ENCODE data around the gene STX18.
A peak's percentile ranks its signal among the peaks of the same experiment; 100 is the strongest.
"Not testable (repeated sequence)": the region's sequence is repeated elsewhere in the genome, so short reads cannot be mapped to it uniquely, and the experiment has no call there.

Gene STX18

DNA sequence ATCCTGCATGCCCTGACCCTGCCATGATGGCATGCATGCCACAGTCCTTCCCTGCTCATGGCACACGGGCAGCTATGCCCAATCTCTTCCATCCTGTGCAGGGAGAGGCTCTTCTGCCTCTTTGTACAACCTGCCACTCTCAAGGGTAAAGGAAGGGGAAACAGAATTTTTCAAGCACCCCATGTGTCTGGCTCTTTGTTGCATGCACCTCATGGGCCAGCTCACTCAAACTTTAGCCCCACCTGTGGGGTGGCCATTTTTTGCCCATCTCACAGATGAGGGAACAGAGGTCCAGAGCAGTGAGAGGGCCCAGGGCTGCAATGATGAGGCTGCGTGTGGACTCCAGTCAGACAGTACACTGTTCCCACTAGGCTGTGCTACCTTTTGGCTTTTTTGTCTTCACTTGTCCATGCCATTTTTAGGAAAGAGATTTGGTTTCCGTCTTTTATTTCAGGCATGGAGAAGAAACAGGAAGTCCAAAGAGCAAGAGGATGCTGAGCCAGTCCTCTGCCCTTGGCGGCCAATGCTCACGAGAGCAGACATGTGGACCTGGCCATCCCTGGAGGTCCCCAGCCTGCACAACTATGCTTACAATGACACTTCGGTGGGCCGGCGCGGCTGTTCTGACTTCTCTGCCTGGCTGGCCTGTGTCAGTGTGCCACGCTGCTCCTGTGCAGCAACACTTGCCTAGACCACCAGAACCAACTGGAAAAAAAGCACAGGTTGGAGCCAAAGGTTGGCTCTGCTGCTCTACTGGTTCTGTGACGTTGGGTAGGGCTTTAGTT is 109.3 kb downstream of the STX18 start:
- no peak for DNase-seq

DNA sequence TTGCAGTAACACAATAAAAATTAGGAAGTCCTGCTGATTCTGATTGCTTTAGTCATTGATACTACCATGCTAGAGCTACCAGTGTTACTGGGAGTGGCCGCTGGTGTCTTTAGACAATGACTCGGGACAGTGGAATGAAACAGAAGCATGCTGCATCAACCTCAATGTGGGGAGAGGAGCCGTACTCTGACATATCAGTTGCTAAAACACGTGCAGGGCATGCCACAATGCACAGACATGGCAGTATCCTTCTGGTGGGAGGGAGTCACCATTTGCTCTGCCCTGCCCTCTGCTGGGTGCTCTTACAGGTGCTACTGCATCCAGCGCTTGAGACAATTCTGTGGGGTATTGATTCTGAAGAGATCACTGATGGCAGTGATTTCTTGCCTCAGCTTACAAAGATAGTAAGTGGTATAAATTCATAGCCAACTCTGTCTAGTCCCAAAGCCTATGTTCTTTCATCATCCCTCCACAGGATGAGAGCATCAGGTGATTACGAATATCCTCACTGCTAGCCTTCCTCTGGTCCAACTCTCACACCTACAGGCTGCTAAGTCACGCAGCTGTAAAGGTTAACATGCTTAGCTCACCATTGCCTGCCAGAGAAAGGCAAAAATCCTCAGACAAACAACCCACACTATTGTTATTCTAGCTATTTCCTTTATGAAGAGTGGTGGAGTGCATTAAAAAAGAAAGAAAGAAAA is 111.2 kb downstream of the STX18 start:
- DNase-seq, result peak; percentile 71

DNA sequence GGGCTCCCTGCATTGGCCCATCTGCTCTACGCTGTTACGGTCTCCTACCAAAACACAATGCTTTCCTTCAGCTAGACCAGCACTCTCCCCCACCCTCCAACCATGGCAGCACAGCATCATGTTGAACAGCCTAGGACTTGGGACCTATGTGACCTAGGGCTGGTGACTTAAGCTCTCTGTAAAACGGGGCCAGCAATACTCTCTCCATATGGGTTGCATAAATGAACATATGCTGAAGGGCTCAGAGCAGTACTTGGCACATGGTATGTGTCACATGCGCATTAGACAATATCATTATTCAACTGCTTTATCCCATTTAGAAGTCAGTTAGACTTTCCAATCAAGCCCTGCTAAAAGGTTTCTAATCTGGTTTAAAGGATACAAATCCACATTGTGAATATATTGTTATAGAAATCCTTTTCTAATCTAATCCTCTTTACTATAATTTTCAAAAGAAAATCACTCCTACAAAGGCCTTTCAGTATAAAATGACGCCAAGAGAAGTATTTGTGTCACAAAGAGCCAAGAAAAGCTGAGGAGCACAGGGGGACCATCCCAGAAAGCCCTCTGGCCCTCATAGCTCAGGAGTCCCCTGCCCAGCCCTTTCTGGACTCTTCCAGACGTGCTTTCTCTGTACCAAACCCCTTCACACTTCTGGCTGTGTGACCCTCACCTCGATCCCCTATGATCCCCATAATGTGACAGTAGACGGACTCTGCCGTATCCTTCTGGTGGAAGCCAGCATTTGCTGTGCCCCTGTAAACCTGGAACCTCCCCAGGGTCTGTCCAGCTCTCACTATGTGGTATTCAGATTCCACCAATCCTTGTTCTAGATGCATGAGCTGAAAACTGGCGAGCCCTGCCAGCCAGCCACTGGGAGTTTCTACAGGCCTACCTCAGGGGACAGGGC is 112.6 kb downstream of the STX18 start:
- no peak for DNase-seq

DNA sequence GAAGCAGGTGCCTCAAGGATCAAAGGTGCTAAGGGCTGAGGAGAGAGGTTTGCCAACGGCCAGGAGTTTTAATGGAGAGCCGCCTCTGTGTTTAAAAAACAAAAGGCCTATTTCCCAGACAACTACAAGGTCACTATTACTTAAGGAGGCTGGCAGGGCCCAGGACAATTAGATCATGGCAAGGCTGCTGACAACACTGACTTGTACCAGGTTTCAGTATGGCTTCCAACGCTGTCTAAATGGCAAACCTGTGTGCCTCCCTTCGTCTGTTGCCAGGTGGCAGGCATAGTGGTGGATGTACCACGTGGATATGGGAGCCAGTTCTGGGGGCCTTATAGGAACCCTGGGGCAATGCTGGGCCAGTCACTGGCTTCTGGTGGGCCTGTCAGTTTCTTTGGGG is 114.0 kb downstream of the STX18 start:
- DNase-seq, result no peak

DNA sequence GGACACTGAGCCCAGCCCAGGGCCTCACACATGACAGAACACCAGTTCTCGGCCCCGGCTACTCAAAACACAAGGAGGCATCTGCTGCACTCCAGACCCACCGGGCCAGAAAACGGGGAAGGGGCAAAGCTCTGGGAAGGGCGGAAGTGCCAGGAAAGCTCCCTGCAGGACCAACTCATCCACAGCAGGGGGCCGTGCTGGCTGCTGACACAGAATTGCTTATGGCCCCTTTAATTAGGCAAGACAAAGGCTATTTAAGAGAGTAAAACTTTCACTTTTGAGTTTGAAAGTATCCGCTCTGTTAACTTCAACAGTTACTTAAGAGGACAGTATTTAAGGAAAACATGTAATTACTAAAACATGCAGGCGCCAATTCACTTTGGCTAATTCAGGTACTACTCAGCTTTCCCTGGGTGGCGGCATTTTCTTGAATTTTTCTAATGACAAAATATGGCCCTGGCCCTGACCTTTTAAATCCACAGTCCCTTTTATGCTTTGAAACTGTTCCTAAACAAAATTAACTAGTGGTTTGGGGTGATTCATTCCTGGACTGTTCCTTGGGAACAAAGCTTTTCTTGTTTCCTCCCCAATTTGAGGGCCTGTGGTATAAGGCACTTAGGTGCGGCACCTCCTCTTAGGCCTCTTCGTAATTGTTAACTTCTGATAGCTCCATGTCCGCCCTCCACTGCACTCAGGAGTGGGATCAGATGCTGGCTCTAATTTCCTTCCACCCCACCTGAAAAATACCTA is 114.6 kb downstream of the STX18 start:
- DNase-seq, result peak; percentile 48

DNA sequence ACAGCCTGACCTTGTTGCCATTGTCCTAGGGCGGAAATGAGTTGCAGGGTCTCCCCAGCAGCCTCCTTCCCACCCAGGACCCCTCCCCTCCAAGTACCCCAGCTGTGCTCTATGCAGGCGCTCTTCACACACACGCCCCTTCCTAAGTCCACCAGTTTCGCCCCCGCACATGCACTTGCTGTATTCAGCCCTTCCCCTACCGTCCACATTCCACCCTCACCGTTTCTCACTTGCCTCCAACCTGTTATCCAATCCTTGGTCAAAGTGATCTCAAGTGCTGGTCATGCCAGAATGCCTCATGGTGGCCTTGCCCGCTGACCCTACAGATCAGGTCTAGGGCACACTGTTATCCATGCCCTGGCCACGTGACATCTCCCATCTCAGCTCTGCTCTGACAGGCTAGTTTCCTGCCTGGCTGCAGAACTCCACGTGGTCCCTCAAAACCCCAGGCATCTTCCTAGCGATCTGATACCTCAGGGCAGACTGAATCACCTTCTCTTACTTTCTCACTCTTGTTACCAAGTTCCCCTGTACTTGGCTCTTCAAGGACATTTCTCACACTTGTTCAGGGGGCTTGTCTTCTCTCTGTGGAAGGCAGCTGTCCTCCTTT is 115.2 kb downstream of the STX18 start:
- DNase-seq, result peak; percentile 37

DNA sequence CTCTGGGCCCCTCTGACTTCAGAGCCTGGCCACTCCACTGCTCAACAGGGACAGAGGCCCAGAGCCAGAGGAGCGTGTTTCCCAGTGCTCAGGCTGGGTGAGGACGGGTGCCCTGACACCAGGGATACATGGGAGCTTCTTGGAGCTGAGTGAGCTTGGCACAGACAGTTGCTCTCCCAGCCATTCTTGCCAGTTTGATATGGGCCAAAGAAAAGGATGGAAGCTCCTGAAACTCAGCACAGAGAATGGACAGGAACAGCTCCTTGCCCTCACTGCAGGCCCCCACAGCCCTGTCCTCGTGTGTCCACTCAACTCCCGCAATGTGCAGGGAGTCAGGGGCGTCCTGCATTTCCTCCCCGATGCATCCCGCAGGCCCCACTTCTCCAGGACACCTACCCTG is 116.2 kb downstream of the STX18 start:
- peak; percentile 42 for DNase-seq

DNA sequence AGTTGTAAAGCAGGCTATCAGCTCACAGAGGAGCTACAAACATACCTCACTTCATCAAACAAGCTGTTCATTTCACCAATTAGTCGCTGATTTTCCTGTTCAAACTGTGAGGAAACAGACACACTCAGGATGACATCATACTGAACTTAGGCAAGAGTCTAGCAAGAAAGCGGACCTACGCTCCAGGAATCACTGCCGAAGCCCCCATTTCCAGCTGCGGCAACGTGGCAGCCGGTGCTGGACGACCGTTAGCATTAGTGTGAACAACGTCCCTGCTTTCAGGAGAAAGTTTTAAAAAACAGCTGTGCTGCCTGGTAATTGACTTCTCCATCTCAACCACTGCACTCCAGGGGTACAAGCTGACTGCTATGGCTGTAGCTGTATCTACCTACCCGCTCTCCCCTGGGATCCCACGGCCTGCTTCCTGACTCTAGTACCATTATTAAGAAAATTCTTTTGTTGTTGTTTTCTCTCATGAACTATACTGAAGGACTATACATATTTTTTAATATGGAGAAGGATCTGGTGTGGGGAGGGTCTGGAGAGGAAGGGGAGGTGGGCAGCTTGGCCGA is 116.6 kb downstream of the STX18 start:
- DNase-seq, result peak; percentile 37

DNA sequence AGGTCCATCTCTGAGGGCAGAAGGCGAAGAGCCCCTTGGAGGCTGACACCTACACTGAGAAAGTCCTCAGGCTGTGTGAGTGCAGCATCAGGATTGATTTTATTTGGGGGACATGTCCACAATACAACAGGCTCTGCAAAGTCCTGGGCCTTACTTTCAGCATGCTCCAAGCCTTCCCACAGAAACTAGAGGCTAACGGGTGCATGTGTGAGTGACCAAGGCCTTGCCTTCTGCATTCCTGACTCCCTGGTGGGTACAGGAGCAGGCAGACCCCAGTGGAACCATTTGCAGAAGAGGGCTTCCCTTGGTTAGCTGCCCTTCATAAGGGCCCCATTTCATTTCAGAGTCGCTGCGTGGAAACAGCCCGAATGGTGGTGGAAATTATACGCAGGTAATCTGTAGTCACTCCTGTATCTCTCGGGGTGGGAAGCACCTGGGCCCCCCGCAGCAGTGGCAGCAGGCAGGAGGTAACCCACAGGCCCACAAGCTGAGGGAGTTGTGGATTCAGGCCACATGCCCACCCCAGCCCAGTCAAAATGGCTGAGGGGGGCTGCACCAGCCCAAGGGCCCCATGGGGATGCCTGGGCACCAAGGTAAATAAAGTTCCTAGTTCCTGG is 117.2 kb downstream of the STX18 start:
- peak; percentile 26 for DNase-seq

DNA sequence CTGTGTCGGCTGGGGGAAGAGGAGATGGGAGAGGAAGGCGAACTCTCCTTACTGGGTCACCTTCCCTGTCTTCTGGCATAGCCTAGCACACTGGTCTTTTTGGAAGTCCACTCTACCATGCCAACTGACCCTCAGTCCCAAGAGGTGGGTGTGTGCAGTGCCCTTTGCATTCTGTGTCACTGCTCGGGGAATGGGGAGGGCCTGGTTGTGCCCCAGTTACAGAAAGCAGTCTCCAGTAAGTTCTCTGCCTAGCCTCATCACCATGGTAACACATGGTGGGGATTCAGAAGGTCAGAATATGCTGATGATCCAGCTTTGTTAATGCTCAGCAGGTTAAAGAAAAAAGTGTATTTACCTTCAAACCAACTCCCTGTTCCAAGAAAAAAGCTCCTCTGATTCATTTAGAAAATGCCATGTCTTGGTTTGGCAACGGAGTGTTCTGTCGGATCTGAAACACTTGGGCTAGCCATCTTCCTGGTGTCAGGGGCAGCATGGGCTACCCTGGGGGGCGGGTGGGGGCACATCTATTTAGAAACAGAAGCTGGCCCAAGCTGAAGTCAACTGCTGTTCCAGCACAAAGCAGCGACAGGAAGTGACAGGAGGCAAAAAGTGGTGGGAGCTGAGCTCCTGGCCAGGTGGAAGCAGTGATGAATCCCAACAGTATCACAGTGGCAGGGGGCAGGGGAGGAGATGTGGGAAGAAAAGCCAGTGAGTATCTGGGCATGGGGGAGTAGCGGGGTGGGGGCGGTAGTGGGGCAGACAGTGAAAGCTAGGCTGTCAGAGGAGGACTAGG is 117.9 kb downstream of the STX18 start:
- DNase-seq, result peak; percentile 21

DNA sequence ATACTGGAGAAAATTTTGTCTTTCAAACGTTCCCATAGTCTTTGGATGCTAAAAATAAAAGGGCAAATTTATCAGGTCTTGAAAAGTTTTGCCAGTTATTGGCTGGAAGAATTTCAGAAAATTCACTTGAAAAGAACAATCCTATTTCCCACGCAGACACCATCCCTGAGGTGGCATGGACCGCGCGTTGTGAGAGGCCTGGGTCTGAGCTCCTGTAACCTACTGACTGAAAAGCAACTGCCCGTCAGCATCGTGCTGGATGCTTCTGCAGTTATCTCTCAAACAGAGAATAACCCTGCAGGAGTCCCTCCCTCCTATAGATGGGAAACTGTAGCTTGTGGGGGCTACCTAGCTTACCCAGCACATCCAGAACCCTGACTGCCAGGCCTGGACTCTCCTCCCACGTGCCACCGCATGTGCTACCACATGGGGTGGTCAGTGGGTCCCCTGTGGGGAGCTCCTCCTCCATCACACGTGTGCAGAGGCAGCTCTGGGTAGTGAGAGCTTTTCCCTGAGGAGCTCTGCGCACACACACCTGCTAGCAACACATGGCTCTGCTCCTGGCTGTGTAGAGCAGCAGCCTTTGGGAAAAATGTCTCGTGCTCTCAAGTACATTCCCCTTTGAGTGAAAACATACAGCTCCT is 118.9 kb downstream of the STX18 start:
- DNase-seq, result no peak

DNA sequence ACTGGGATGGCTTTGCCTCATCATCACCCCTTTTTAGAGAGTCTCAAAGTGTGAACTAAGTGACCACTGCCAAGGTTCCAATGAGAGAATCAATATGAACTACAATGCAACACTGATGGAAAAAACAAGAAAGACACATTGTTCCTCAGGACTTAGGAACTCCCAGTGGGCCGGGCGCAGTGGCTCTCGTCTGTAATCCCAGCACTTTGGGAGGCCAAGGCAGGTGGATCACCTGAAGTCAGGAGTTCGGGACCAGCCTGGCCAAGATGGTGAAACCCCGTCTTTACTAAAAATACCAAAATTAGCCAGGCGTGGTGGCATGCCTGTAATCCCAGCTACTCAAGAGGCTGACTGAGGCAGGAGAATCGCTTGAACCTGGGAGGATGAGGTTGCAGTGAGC is 119.7 kb downstream of the STX18 start:
- not testable (repeated sequence) for DNase-seq

DNA sequence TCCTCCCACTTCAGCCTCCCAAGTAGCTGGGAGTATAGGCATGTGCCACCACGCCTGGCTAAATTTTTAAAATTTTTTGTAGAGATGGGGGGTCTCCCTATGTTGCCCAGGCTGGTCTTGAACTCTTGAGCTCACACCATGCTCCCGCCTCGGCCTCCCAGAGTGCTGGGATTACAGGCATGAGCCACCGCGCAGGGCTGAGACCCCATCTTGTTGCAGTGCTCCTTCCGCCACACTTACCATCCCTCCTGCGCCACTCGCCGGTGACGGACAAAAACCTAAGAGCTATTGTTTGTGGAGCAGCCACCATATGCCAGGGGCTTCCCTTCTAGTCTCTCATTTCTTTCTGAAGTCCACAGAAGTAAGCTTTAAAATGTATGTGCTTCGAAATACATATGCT is 120.5 kb downstream of the STX18 start:
- peak; percentile 17 for DNase-seq

DNA sequence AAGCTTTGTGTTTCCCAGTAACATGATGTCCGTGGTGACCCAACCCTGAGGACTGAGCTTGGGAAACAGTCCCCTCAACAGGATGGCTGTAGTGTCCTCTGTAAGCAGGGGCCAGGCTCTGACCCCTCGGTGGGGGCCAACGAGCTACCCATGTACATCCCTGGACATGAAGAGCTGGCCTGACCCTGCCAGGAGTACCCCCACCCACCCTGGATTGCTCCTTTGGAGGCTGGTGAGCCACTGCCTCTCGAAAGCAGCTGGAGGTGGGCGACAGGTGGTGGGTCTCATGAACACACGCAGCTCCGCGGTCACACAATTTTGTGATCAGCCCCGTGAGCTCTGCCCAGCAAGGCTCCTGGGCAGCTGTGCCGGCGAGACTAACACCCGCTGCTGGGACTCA is 121.4 kb downstream of the STX18 start:
- DNase-seq, result peak; percentile 46

DNA sequence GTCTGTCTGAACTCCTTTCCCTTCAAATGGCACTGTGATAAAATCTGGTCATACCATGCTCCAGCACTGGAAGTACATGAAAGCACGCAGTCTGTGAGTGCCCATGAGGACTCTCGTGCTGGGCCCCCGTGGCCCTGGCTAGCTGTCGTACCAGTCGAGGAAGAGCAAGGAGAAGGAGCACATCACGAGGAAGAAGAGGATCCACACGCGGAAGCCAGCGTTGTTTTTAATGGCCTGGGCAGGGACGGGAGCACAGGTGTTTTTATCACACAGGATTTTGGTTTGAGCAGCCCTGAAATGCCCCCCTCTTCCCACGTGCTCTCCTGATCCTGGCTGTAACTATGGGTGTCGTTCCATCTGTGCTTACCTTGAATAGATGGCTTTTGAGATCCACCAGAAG is 122.0 kb downstream of the STX18 start:
- DNase-seq, result no peak

DNA sequence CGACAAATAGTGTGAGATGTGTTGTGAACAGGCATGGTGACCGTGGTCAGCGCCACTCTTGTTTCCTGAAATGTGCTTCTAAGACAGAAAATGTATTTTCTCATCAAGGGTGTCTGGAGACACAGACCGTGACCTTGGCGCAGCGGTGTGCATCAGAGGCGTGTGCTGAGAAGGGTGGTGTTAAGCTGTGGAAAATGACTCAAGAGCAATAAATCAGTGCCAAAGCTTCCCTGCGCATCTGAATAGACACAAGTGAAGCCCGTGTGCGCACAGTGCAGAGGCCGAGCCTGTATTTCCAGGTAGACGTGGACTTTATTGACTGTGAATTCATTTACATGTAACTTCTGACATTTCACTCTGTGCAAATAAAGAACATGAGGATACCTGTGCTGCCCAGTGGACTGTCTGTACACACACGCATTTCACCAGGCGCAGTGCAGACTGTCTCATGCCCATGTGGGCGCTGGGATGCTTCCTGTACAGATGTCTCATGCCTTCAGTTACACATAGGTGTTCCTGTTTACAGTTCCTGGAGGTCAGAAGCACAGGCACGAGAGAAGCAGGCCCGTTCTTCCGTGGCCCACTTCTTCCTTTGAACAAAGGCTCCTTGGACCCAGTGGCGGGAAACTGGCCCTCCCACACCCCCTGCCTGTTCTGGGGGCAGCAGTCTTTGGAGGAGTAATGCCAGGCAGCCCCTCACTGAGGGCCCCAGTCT is 123.0 kb downstream of the STX18 start:
- no peak for DNase-seq

DNA sequence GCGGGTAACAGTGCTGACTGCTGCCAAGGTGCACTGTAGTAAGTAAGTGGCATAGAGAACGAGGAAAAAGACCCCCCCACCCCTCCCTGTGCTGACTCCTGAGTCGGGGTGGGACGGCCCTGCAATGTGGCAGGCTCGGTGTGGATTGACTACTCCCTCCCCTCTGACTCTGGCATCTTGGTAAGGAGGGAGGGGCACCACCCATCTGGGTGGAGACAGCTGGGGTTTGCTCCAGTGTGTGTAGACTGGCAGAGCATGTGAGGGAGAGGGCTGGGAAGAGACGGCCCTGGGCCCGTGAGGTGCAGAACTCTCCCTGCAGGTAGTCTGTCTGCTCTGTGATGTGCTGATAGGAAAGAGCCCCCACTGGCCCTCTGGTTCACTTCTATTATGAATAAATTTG is 124.0 kb downstream of the STX18 start:
- DNase-seq, result no peak

DNA sequence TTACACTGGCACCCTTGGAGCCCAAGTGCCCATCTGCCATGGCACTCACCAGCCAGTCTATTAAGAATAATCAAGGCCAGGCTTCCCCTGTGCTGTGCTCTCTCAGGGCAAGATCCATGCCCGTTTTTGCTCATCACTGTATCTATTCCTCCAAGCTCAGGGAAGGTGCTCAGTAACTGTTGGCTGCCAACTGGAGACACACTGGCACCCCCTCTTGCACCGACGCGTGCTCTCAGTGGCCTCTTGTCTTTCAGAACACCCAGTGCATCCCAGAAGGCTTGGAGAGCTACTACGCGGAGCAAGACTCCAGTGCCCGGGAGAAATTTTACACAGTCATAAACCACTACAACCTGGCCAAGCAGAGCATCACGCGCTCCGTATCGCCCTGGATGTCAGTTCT is 124.9 kb downstream of the STX18 start:
- DNase-seq, result no peak
